Panc1 (cell line): ENCODE measurements around the gene ITGA3. TPM values are rescaled to one million over a fixed set of nuclear protein-coding genes. Genes with fewer than 3 reads are reported as not detected.

ENCODE experiments used
- ATAC-seq: fragments of 200-7000 bp; cut with Tn5 transposase; 2 replicates; pipeline ENCODE4 v1.9.1; 2020; ENCODE audit warnings: mild to moderate bottlenecking, moderate library complexity
- BruUV-seq: library from RNA; stranded (reverse); fragments of 400-500 nt; replicated peaks from 2 replicates; lab custom pipeline; 2021; lab: Mats Ljungman, UMichigan
- CTCF ChIA-PET: fragments of 300-600 bp; sonication (Branson Sonifier 250); formaldehyde crosslinking; loops from one replicate; lab custom pipeline; 2022; ENCODE audit warnings: antibody characterized with exemption; lab: Charles Lee
- POLR2A ChIA-PET: fragments of 300-600 bp; sonication (Branson Sonifier 250); formaldehyde crosslinking; loops from one replicate; lab custom pipeline; 2022; ENCODE audit warnings: antibody characterized with exemption; lab: Charles Lee
- DNase-seq: peaks from one replicate; pipeline ENCODE4 v3.0.0-alpha.2; 2010; ENCODE audit warnings: low read depth, low spot score
- H3K27ac ChIP-seq: 2 replicates; pipeline ENCODE4 v1.5.1; 2011; ENCODE audit warnings: mild to moderate bottlenecking, low read length, inconsistent platforms
- H3K27me3 ChIP-seq: fragments of 200-500 bp; sonication (Bioruptor generic); 2 replicates; pipeline ENCODE4 v1.6.0; 2014; ENCODE audit warnings: low read length, inconsistent platforms; ENCODE audit not compliant: control insufficient read depth, insufficient read depth
- H3K36me3 ChIP-seq: fragments of 200-500 bp; sonication (Bioruptor generic); 2 replicates; pipeline ENCODE4 v1.5.1; 2014; ENCODE audit warnings: inconsistent platforms, mild to moderate bottlenecking, low read length, moderate library complexity; ENCODE audit not compliant: control insufficient read depth, insufficient read depth
- H3K4me1 ChIP-seq: 2 replicates; pipeline ENCODE4 v1.5.1; 2011; ENCODE audit warnings: inconsistent platforms, mild to moderate bottlenecking, low read length, moderate library complexity; ENCODE audit not compliant: control insufficient read depth, insufficient read depth
- H3K4me3 ChIP-seq, 2 experiments: 2 replicates each; pipeline ENCODE4 v1.5.1; 2011 to 2012; ENCODE audit warnings: low read depth in 2 of 2, low read length in 2 of 2, mild to moderate bottlenecking in 2 of 2, inconsistent platforms in 1 of 2, moderate library complexity in 1 of 2
- H3K9me3 ChIP-seq: fragments of 200-500 bp; sonication (Bioruptor generic); 2 replicates; pipeline ENCODE4 v1.5.1; 2014; ENCODE audit warnings: low read depth, mild to moderate bottlenecking, inconsistent platforms, low read length, moderate library complexity; ENCODE audit not compliant: control insufficient read depth, insufficient read depth
- CTCF ChIP-seq: fragments of 450-650 bp; IDR thresholded peaks from 2 replicates; pipeline ENCODE4 v1.5.1; 2017; ENCODE audit warnings: mild to moderate bottlenecking
- POLR2AphosphoS5 ChIP-seq: IDR thresholded peaks from 2 replicates; pipeline ENCODE4 v1.6.1; 2012; ENCODE audit warnings: mild to moderate bottlenecking, low read depth, low read length, moderate library complexity
- REST ChIP-seq, 2 experiments: IDR thresholded peaks; 2 replicates each; pipeline ENCODE4 v1.6.1; 2011 to 2012; ENCODE audit warnings: low read depth in 2 of 2, control low read depth in 1 of 2, low read length in 1 of 2, mild to moderate bottlenecking in 1 of 2, moderate library complexity in 1 of 2; ENCODE audit not compliant: insufficient read depth in 1 of 2
- SIN3A ChIP-seq: IDR thresholded peaks from 2 replicates; pipeline ENCODE4 v1.6.1; 2012; ENCODE audit warnings: low read depth, mild to moderate bottlenecking, low read length, moderate library complexity, borderline replicate concordance; ENCODE audit not compliant: insufficient read depth
- TCF7L2 ChIP-seq: IDR thresholded peaks from 2 replicates; pipeline ENCODE4 v1.6.1; 2011; ENCODE audit warnings: mild to moderate bottlenecking, low read depth, low read length, inconsistent platforms
- in situ Hi-C: cut with HindIII; loops from 2 replicates; pipeline ENCODE4 v1.10.0; 2016; ENCODE audit warnings: low sequenced_read_pairs, low pct_unique_long_range_greater_than_20kb
- intact Hi-C: fragments of 100-400 bp; cut with micrococcal nuclease; formaldehyde crosslinking; loops from one replicate; pipeline ENCODE4 v1.10.0; 2022; ENCODE audit not compliant: unreplicated experiment
- total RNA-seq: library from RNA; stranded (reverse); gene quantifications from one replicate; pipeline ENCODE4 v1.2.1, GENCODE V29; 2021; ENCODE audit not compliant: unreplicated experiment

ITGA3 gene
- total RNA-seq, 1 experiment from 2014 or later = 439 TPM

- Histone ChIP-seq H3K27me3 (no peaks in the 10 kb centered on the region), H3K27ac (no peak overlapping the region), H3K4me3 (no peak overlapping the region), H3K36me3 (no peaks in the 10 kb centered on the region), H3K9me3 (no peaks in the 10 kb centered on the region), H3K4me1 (peaks cover 25% of the 10 kb centered on the region)
- ATAC-seq (no peak), DNase-seq (no peak)
- POLR2A ChIA-PET = interaction anchor here (0.6 kb wide), 1 partner anchor 220 kb away, joined by 3 read pairs; no protein-coding TSS in a partner anchor
- CTCF ChIA-PET = interaction anchor here (1.0 kb wide), 1 partner anchor 9 kb away, joined by 3 read pairs; no protein-coding TSS in a partner anchor
- BruUV-seq = no TSS peak
- in situ Hi-C loops (no loop called here), intact Hi-C loops (no loop called here)
- TF ChIP-seq SIN3A = no peak
- TF ChIP-seq TCF7L2 = no peak
- no peak for TF ChIP-seq POLR2AphosphoS5
- TF ChIP-seq CTCF = no peak
Observed at GRCh38 chr17:50103252-50103651, 47.3 kb downstream of the ITGA3 start.

- Histone ChIP-seq H3K4me1 (peaks cover 25% of the 10 kb centered on the region), H3K4me3 (no peak overlapping the region), H3K27me3 (no peaks in the 10 kb centered on the region), H3K36me3 (no peaks in the 10 kb centered on the region), H3K9me3 (no peaks in the 10 kb centered on the region), H3K27ac (no peak overlapping the region)
- no TSS peak for BruUV-seq
- ATAC-seq = no peak
- DNase-seq = no peak
- CTCF ChIA-PET = no interaction called here
- intact Hi-C loops (no loop called here), in situ Hi-C loops (no loop called here)
- no peak for TF ChIP-seq REST (IDR thresholded peaks at IDR 0.05; ENCODE audit: insufficient read depth in 1 of 2, low read depth in 2 of 2, low read length in 1 of 2)
- TF ChIP-seq SIN3A = no peak
- POLR2A ChIA-PET = no interaction called here
Observed at GRCh38 chr17:50103941-50104340, 48.0 kb downstream of the ITGA3 start.

GRCh38 chr17:50105811-50106210 lies 49.9 kb downstream of the ITGA3 start:
- Histone ChIP-seq H3K9me3 (no peaks in the 10 kb centered on the region), H3K4me1 (peaks cover 19% of the 10 kb centered on the region), H3K27ac (no peak overlapping the region), H3K27me3 (no peaks in the 10 kb centered on the region), H3K4me3 (no peak overlapping the region), H3K36me3 (no peaks in the 10 kb centered on the region)
- intact Hi-C loops = no loop called here
- in situ Hi-C loops = no loop called here
- DNase-seq (no peak), ATAC-seq (no peak)
- no TSS peak for BruUV-seq
- CTCF ChIA-PET = no interaction called here
- no peak for TF ChIP-seq POLR2AphosphoS5
- TF ChIP-seq SIN3A = no peak
- TF ChIP-seq REST (IDR thresholded peaks at IDR 0.05; ENCODE audit: insufficient read depth in 1 of 2, low read depth in 2 of 2, low read length in 1 of 2) = no peak
- no peak for TF ChIP-seq CTCF
- TF ChIP-seq TCF7L2 = no peak
- POLR2A ChIA-PET = no interaction called here
